Ovary (tissue), 9 donors: ENCODE results near the gene CTNND2. TPM values are rescaled to one million over a fixed set of nuclear protein-coding genes. Genes with fewer than 3 reads are reported as not detected.

Experiments
- DNase-seq, 5 donors: peaks; one replicate each; pipeline ENCODE4 v3.0.0-alpha.2; 2019 to 2020
- H3K27ac ChIP-seq, 2 donors: fragments of 200-600 bp; one replicate each; pipeline versions ENCODE4 v1.5.1 to v1.8.0; 2019 to 2022
- H3K27me3 ChIP-seq: fragments of 200-600 bp; one replicate; pipeline ENCODE4 v1.8.0; 2022
- H3K36me3 ChIP-seq: fragments of 200-600 bp; sonication (generic); one replicate; pipeline ENCODE4 v1.5.1; 2019
- H3K4me1 ChIP-seq: one replicate; pipeline ENCODE4 v1.8.1; 2013; ENCODE audit warnings: mild to moderate bottlenecking, moderate library complexity; ENCODE audit not compliant: insufficient read depth
- H3K4me3 ChIP-seq: fragments of 200-600 bp; sonication (generic); one replicate; pipeline ENCODE4 v1.5.1; 2017
- H3K9me3 ChIP-seq, 2 donors: fragments of 200-600 bp in 1 of 2; sonication (generic) in 1 of 2; one replicate each; pipeline versions ENCODE4 v1.5.1 to v1.8.1; 2013 to 2019; ENCODE audit warnings: mild to moderate bottlenecking in 1 of 2, moderate library complexity in 1 of 2
- EP300 ChIP-seq: sonication (generic); formaldehyde crosslinking; IDR thresholded peaks from one replicate; pipeline ENCODE4 v1.6.1; 2017; ENCODE audit warnings: antibody characterized with exemption
- POLR2A ChIP-seq: fragments of 450-650 bp; IDR thresholded peaks from one replicate; pipeline ENCODE4 v1.6.1; 2017; ENCODE audit warnings: antibody characterized with exemption, mild to moderate bottlenecking, moderate library complexity
- WGBS, 3 donors: extraction: QIAGEN DNeasy Blood & Tissue Kit in 1 of 3; methylation state at CpG; one replicate each; pipeline versions ENCODE4 v1.1.5 to v1.1.7; 2013 to 2017; 5-methylcytosine and 5-hydroxymethylcytosine counted together
- intact Hi-C, 4 donors: fragments of 100-400 bp; cut with DNase I; formaldehyde crosslinking; loops; one replicate each; pipeline versions ENCODE4 v1.11.0 to v1.15.1; 2022 to 2023
- polyA plus RNA-seq, 2 donors: library from polyadenylated mRNA; stranded (reverse); fragments of 200-250 nt in 1 of 2; fragments of 350-450 nt in 1 of 2; fragmentation: Illumina TruSeq in 1 of 2; extraction: RNeasy Lipid Tissue Mini Kit (QIAGEN cat#74804) in 1 of 2; gene quantifications; one replicate each; pipeline ENCODE4 v1.2.3, GENCODE V29; 2013 to 2014
- total RNA-seq, 7 donors: library from RNA; depleted of rRNA in 2 of 7; stranded (reverse); fragments of >200 nt in 2 of 7; fragmentation: NEBNext Ultra II Directional in 3 of 7; extraction: Animal tissue kit (Norgen Biotek cat#: 25700) in 3 of 7; gene quantifications; one replicate each; pipeline versions ENCODE4 v1.1.0 to v1.2.4, GENCODE V29; 2016 to 2023
- TF ChIP-seq, protein P1 (sequence below), 3 donors: fragments of 450-650 bp in 2 of 3; fragments of 200-600 bp in 1 of 3; IDR thresholded peaks; one replicate each; pipeline versions ENCODE4 v1.5.1 to v1.8.0; 2016 to 2022; ENCODE audit warnings: antibody characterized with exemption in 3 of 3, mild to moderate bottlenecking in 1 of 3
- donor health status: DM: no; HTN: no; CAD: no; lungs with moderate emphysema.
- donor health status: DM: no; HTN: no; CAD: no.
- donor health status: Bipolar disorder and iron deficiency.
- donor health status: DM: yes; HTN: yes; CAD: no.
- donor health status: DM: no; HTN: no; CAD: no.
- donor health status: DM: yes; HTN: yes; CAD: no.

Gene CTNND2
- total and polyA plus RNA-seq, 9 donors, result 0.52 to 13.2 (median 2.3) TPM

DNA sequence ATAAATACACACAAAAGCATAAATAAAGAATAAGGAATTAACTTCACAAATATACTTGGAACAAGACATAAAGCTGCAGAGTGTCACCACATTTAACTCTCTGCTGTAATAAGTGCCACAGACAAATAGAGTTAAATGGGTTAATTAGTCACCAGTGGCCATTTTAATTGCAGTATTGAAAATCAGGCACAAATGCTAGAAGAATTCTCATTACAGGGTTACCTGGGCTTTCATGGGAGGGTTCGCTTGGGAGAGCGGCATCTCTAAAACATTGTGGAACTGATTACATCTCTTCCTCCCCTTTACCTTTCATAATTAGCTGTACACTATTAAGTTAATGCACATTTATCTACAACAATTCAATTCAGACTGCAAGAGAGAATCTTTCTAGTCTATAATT is 637.9 kb downstream of the CTNND2 start:
- intact Hi-C loops, result loop anchor here in 3 of 4 donors (10.0 kb wide), 1 partner anchor 228 kb away; no protein-coding TSS in a partner anchor
- Histone ChIP-seq H3K27me3 (no peaks in the 10 kb centered on the region), H3K9me3 (no peaks in the 10 kb centered on the region), H3K4me1 (no peaks in the 10 kb centered on the region), H3K36me3 (no peaks in the 10 kb centered on the region), H3K4me3 (no peak overlapping the region), H3K27ac (no peak overlapping the region)
- WGBS, 3 donors, result 91 to 97% (median 94%) methylated on average over 2 of the region's 2 CpGs
- no peak for TF ChIP-seq EP300
- DNase-seq, result no peak

DNA sequence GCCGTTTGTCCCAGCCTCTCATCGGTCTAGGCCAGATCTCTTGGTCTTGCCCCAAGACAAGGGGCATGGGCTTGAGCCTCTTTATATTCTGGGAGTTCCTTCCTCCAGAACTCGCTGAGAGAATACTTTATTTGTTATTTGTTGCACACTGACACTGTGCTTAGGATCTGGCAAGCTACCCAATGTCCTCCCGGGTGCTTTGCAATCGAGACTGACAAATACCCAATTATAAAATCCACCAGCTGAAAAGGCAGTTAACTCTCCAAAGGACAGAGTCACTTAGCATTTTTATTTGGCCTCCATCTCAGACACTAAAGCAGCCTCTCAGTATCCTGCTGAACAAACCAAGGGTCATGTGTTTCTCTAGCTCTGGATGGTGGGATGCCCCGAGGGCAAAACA is 643.0 kb downstream of the CTNND2 start:
- Histone ChIP-seq H3K9me3 (no peaks in the 10 kb centered on the region), H3K4me1 (no peaks in the 10 kb centered on the region), H3K36me3 (no peaks in the 10 kb centered on the region), H3K27ac (no peak overlapping the region), H3K4me3 (no peak overlapping the region), H3K27me3 (no peaks in the 10 kb centered on the region)
- intact Hi-C loops, result loop anchor here in 3 of 4 donors (10.0 kb wide), 1 partner anchor 234 kb away; no protein-coding TSS in a partner anchor
- DNase-seq, result no peak
- TF ChIP-seq, protein P1, sequence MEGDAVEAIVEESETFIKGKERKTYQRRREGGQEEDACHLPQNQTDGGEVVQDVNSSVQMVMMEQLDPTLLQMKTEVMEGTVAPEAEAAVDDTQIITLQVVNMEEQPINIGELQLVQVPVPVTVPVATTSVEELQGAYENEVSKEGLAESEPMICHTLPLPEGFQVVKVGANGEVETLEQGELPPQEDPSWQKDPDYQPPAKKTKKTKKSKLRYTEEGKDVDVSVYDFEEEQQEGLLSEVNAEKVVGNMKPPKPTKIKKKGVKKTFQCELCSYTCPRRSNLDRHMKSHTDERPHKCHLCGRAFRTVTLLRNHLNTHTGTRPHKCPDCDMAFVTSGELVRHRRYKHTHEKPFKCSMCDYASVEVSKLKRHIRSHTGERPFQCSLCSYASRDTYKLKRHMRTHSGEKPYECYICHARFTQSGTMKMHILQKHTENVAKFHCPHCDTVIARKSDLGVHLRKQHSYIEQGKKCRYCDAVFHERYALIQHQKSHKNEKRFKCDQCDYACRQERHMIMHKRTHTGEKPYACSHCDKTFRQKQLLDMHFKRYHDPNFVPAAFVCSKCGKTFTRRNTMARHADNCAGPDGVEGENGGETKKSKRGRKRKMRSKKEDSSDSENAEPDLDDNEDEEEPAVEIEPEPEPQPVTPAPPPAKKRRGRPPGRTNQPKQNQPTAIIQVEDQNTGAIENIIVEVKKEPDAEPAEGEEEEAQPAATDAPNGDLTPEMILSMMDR (IDR thresholded peaks at IDR 0.05), result no peak
- no peak for TF ChIP-seq EP300
- no peak for TF ChIP-seq POLR2A
- WGBS, 3 donors, result 63 to 68% (median 63%) methylated on average over 6 of the region's 6 CpGs

DNA sequence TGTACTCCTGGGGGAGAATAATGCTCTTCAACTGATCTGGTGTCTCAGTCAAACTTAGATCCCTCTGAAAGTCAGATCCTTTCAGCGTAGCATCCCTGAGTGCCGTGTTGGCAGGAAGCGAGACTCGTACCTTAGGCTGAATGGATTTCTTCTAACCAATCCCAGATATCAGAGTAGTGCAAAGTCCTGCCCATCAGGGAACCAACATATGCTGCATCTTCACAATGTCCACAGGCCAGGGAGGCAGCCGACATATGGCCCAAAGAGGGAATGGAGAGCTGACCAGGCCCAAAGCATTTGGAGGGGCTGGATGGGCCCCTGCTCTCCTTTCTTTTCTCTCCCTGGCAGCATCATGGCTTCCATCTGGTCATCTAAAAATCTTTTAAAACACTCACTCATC is 646.2 kb downstream of the CTNND2 start:
- Histone ChIP-seq H3K36me3 (no peaks in the 10 kb centered on the region), H3K4me3 (no peak overlapping the region), H3K27me3 (no peaks in the 10 kb centered on the region), H3K9me3 (no peaks in the 10 kb centered on the region), H3K27ac (no peak overlapping the region), H3K4me1 (no peaks in the 10 kb centered on the region)
- intact Hi-C loops, result no loop called here
- TF ChIP-seq, protein P1 (IDR thresholded peaks at IDR 0.05), result no peak
- TF ChIP-seq EP300, result no peak
- TF ChIP-seq POLR2A, result no peak
- WGBS, 3 donors, result 88 to 92% (median 92%) methylated on average over 5 of the region's 5 CpGs
- no peak for DNase-seq

DNA sequence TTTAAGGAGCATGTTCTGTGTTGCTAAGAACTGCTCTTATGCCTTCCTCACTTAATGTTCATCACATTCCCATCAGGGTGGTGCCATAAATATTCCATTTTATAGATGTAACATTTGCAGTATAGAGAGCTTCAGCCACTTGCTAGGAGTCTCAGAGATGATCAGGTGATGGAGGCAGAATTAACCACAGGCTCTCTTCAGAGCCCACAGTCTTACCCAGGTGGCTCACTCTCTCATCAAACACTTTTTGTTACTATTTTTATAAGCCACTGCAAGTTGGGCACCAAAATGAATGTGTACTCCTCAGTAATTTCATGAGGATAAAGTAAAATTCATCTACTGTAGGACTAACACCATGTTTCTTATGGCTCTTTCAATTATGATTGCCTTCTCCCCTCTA is 651.7 kb downstream of the CTNND2 start:
- H3K27me3 ChIP-seq, result no peaks in the 10 kb centered on the region
- no peak overlapping the region for H3K4me3 ChIP-seq
- TF ChIP-seq EP300 (no peak), POLR2A (no peak)
- TF ChIP-seq, protein P1 (IDR thresholded peaks at IDR 0.05), result no peak
- no peak for DNase-seq
- H3K36me3 ChIP-seq, result no peaks in the 10 kb centered on the region
- intact Hi-C loops, result no loop called here
- H3K27ac ChIP-seq, result no peak overlapping the region
- H3K4me1 ChIP-seq, result no peaks in the 10 kb centered on the region
- no peaks in the 10 kb centered on the region for H3K9me3 ChIP-seq

DNA sequence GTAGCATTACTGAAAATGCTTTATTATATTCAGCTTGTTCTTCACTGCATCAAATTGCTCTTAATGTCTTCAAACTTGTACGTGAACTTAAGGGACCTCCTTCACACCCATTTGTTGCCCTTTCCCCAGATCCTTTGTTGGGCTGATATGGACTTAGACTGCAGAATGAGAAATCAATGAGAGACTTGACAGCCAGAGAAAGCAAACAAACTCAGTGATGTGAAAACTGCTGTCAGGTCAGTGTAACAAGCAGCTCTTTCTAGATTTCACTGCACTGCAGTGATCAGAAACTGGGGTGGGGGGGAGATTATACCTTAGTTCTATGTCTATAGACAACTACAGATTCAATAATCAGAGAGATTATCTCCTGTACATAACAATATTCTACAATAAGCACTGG is 652.2 kb downstream of the CTNND2 start:
- WGBS, 3 donors, result 0 to 68% (median 64%) methylated on average over 1 of the region's 1 CpG
- Histone ChIP-seq H3K4me1 (no peaks in the 10 kb centered on the region), H3K9me3 (no peaks in the 10 kb centered on the region), H3K27me3 (no peaks in the 10 kb centered on the region), H3K27ac (no peak overlapping the region), H3K36me3 (no peaks in the 10 kb centered on the region), H3K4me3 (no peak overlapping the region)
- intact Hi-C loops, result no loop called here
- no peak for TF ChIP-seq POLR2A
- TF ChIP-seq EP300, result no peak
- TF ChIP-seq, protein P1 (IDR thresholded peaks at IDR 0.05), result no peak
- no peak for DNase-seq
